GM23338 (cell line): ENCODE data around the gene PIEZO2. TPM values are rescaled to one million over a fixed set of nuclear protein-coding genes. Genes with fewer than 3 reads are reported as not detected.

Experiments
- ATAC-seq: fragments of 200-7000 bp; cut with Tn5 transposase; 3 replicates; pipeline ENCODE4 v1.9.1; 2020
- DNase-seq: peaks from one replicate; pipeline ENCODE4 v3.0.0-alpha.2; 2015; ENCODE audit warnings: low spot score
- H2AFZ ChIP-seq: fragments of 200-600 bp; sonication (generic); 2 replicates; pipeline ENCODE4 v1.8.0; 2016; ENCODE audit warnings: antibody characterized with exemption, mild to moderate bottlenecking, moderate library complexity
- H3F3A ChIP-seq: fragments of 200-600 bp; sonication (generic); replicated peaks from 2 replicates; pipeline ENCODE4 v1.8.0; 2017; ENCODE audit warnings: antibody characterized with exemption, mixed run types, low read depth
- H3K27ac ChIP-seq: fragments of 200-600 bp; sonication (generic); 2 replicates; pipeline ENCODE4 v1.6.1; 2016; ENCODE audit warnings: low read depth
- H3K27me3 ChIP-seq: fragments of 200-600 bp; sonication (generic); 2 replicates; pipeline ENCODE4 v1.8.0; 2016; ENCODE audit warnings: mild to moderate bottlenecking, mixed run types, moderate library complexity; ENCODE audit not compliant: insufficient read depth
- H3K36me3 ChIP-seq: fragments of 200-600 bp; sonication (generic); 2 replicates; pipeline ENCODE4 v1.8.0; 2016; ENCODE audit warnings: mild to moderate bottlenecking; ENCODE audit not compliant: insufficient read depth
- H3K4me1 ChIP-seq: fragments of 200-600 bp; sonication (generic); 2 replicates; pipeline ENCODE4 v1.8.0; 2016; ENCODE audit warnings: mild to moderate bottlenecking, moderate library complexity; ENCODE audit not compliant: insufficient read depth
- H3K4me2 ChIP-seq: fragments of 200-600 bp; sonication (generic); 2 replicates; pipeline ENCODE4 v1.7.1; 2017; ENCODE audit warnings: mixed run types
- H3K4me3 ChIP-seq: fragments of 200-600 bp; sonication (generic); 2 replicates; pipeline ENCODE4 v1.6.1; 2016; ENCODE audit warnings: mixed run types
- H3K79me2 ChIP-seq: fragments of 200-600 bp; sonication (generic); replicated peaks from 2 replicates; pipeline ENCODE4 v1.8.0; 2017; ENCODE audit warnings: mild to moderate bottlenecking; ENCODE audit not compliant: insufficient read depth
- H3K9me2 ChIP-seq: fragments of 200-600 bp; sonication (generic); 2 replicates; pipeline ENCODE4 v1.8.0; 2017; ENCODE audit not compliant: insufficient read depth
- H4K20me1 ChIP-seq: fragments of 200-600 bp; sonication (generic); replicated peaks from 2 replicates; pipeline ENCODE4 v1.8.0; 2017; ENCODE audit warnings: mild to moderate bottlenecking; ENCODE audit not compliant: insufficient read depth
- H3K27ac Mint-ChIP-seq: 2 replicates; pipeline ENCODE4 v1.8.0; 2020; ENCODE audit warnings: inconsistent platforms, mild to moderate bottlenecking, moderate library complexity, mixed read lengths
- H3K27me3 Mint-ChIP-seq: 3 replicates; pipeline ENCODE4 v1.8.0; 2022; ENCODE audit warnings: low read depth, mild to moderate bottlenecking, moderate library complexity, mixed read lengths, inconsistent platforms; ENCODE audit not compliant: insufficient read depth, poor library complexity
- H3K36me3 Mint-ChIP-seq: 3 replicates; pipeline ENCODE4 v1.8.0; 2021; ENCODE audit warnings: low read depth, mild to moderate bottlenecking, inconsistent platforms, moderate library complexity, mixed read lengths
- H3K4me1 Mint-ChIP-seq: 3 replicates; pipeline ENCODE4 v1.8.0; 2020; ENCODE audit warnings: mild to moderate bottlenecking, inconsistent platforms, mixed read lengths
- H3K4me3 Mint-ChIP-seq: 3 replicates; pipeline ENCODE4 v1.8.0; 2021; ENCODE audit warnings: moderate library complexity, mild to moderate bottlenecking, inconsistent platforms, mixed read lengths
- H3K9me3 Mint-ChIP-seq: 3 replicates; pipeline ENCODE4 v1.8.0; 2020; ENCODE audit warnings: moderate library complexity, mild to moderate bottlenecking, inconsistent platforms, mixed read lengths
- CTCF ChIP-seq, 2 experiments: fragments of 200-600 bp in 1 of 2; sonication (generic) in 1 of 2; conservative IDR thresholded peaks; 2 replicates each; pipeline versions ENCODE4 v1.5.1 to v1.6.1; 2016 to 2017; ENCODE audit warnings: antibody characterized with exemption in 2 of 2, low read depth in 2 of 2, mild to moderate bottlenecking in 2 of 2, moderate library complexity in 1 of 2
- ETS1 ChIP-seq: IDR thresholded peaks from 2 replicates; pipeline ENCODE4 v1.6.1; 2016; ENCODE audit warnings: antibody characterized with exemption
- EZH2 ChIP-seq: fragments of 200-600 bp; sonication (generic); IDR thresholded peaks from one replicate; pipeline ENCODE4 v1.8.0; 2017; ENCODE audit warnings: antibody characterized with exemption, mild to moderate bottlenecking, low read depth; ENCODE audit not compliant: unreplicated experiment
- NANOG ChIP-seq: IDR thresholded peaks from 2 replicates; pipeline ENCODE4 v1.6.1; 2016; ENCODE audit warnings: antibody characterized with exemption, borderline replicate concordance
- REST ChIP-seq: IDR thresholded peaks from one replicate; pipeline ENCODE4 v1.6.1; 2018; ENCODE audit warnings: antibody characterized with exemption; ENCODE audit not compliant: unreplicated experiment
- ZNF114 ChIP-seq: fragments of 250-450 bp; sonication (Bioruptor Pico); IDR thresholded peaks from 2 replicates; pipeline ENCODE4 v1.5.0; 2020; ENCODE audit warnings: mild to moderate bottlenecking, moderate library complexity
- ZNF331 ChIP-seq: fragments of 250-450 bp; sonication (Bioruptor Pico); IDR thresholded peaks from 2 replicates; pipeline ENCODE4 v1.5.0; 2020; ENCODE audit warnings: low read depth, mild to moderate bottlenecking, moderate library complexity
- polyA plus RNA-seq: library from polyadenylated mRNA; unstranded; fragments of >200 nt; fragmentation: Nextera tagmentation; extraction: Ambion mirVana; gene quantifications from 2 replicates; pipeline ENCODE4 v1.2.1, GENCODE V29; 2016
- total RNA-seq: library from RNA; depleted of rRNA; stranded (reverse); fragments of >200 nt; shearing (Covaris generic); gene quantifications from 2 replicates; pipeline ENCODE4 v1.2.3, GENCODE V29; 2014

Gene PIEZO2
- total and polyA plus RNA-seq, 2 experiments from 2014 or later, result 4.8 to 8.2 TPM

GRCh38 chr18:10928011-10928771 lies 221.2 kb downstream of the PIEZO2 start:
- H3K27me3 ChIP-seq, result no peaks in the 10 kb centered on the region
- H3K9me2 ChIP-seq, result no peaks in the 10 kb centered on the region
- no peak overlapping the region for H2AFZ ChIP-seq
- TF ChIP-seq ZNF331 (CRISPR knock-in tag) (no peak), CTCF (conservative IDR thresholded peaks at IDR 0.05; ENCODE audit: low read depth in 2 of 2) (no peak), REST (no peak), ZNF114 (CRISPR knock-in tag) (no peak), NANOG (no peak)
- Mint-ChIP-seq H3K4me1 (peaks cover 59% of the 10 kb centered on the region), H3K27ac (no peak overlapping the region), H3K4me3 (no peak overlapping the region), H3K9me3 (no peaks in the 10 kb centered on the region), H3K36me3 (peaks cover 2% of the 10 kb centered on the region; the same call in 1 of the 3 replicates), H3K27me3 (peaks cover 8% of the 10 kb centered on the region)
- DNase-seq (no peak), ATAC-seq (no peak)
- no peaks in the 10 kb centered on the region for H3K79me2 ChIP-seq
- no peak overlapping the region for H3K4me3 ChIP-seq
- H3K4me2 ChIP-seq, result peak overlapping the region; percentile 56; the same call in 1 of the 2 replicates
- no peaks in the 10 kb centered on the region for H3F3A ChIP-seq
- H3K4me1 ChIP-seq, result peaks cover 47% of the 10 kb centered on the region
- H3K36me3 ChIP-seq, result no peaks in the 10 kb centered on the region
- no peaks in the 10 kb centered on the region for H4K20me1 ChIP-seq
- no peak overlapping the region for H3K27ac ChIP-seq

- Histone ChIP-seq H3K36me3 (no peaks in the 10 kb centered on the region), H3K27me3 (no peaks in the 10 kb centered on the region), H3K9me2 (no peaks in the 10 kb centered on the region), H4K20me1 (no peaks in the 10 kb centered on the region), H3F3A (no peaks in the 10 kb centered on the region), H3K4me3 (no peak overlapping the region), H2AFZ (no peak overlapping the region), H3K27ac (no peak overlapping the region), H3K4me1 (peaks cover 47% of the 10 kb centered on the region), H3K4me2 (no peak overlapping the region; the same call in 1 of the 2 replicates), H3K79me2 (no peaks in the 10 kb centered on the region)
- H3K9me3 Mint-ChIP-seq, result no peaks in the 10 kb centered on the region
- H3K4me1 Mint-ChIP-seq, result peaks cover 61% of the 10 kb centered on the region
- no peak overlapping the region for H3K4me3 Mint-ChIP-seq
- no peak for ATAC-seq
- no peak for DNase-seq
- H3K27ac Mint-ChIP-seq, result no peak overlapping the region
- H3K27me3 Mint-ChIP-seq, result peaks cover 5% of the 10 kb centered on the region
- H3K36me3 Mint-ChIP-seq, result peaks cover 2% of the 10 kb centered on the region; the same call in 1 of the 3 replicates
- TF ChIP-seq EZH2 (no peak), ETS1 (no peak), CTCF (conservative IDR thresholded peaks at IDR 0.05; ENCODE audit: low read depth in 2 of 2) (no peak)
Observed at GRCh38 chr18:10927286-10927992, 221.9 kb downstream of the PIEZO2 start.
